ENCODE measurements around the gene PHF19. TPM values are rescaled to one million over a fixed set of nuclear protein-coding genes. Genes with fewer than 3 reads are reported as not detected.

PHF19 gene
- total RNA-seq, 1 experiment from 2014 or later = 66.8 TPM

GRCh38 chr9:120891245-120891883 is 14.4 kb upstream of the PHF19 start:
- Histone ChIP-seq H4K91ac (ENCODE audit: insufficient read length, low read depth, low read length) (no peak overlapping the region), H2AFZ (ENCODE audit: low read length) (no peak overlapping the region), H3K4me2 (ENCODE audit: insufficient read depth, insufficient read length, low read length) (no peak overlapping the region), H4K8ac (replicated peaks; ENCODE audit: insufficient read length, low read depth, low read length) (no peak overlapping the region), H2BK15ac (ENCODE audit: low read depth, low read length) (no peak overlapping the region), H3K9me3 (ENCODE audit: control insufficient read depth, low read depth, low read length) (no peaks in the 10 kb centered on the region), H3K27me3 (ENCODE audit: insufficient read depth, low read length) (no peaks in the 10 kb centered on the region), H3K79me1 (ENCODE audit: insufficient read depth, low read depth, low read length, poor library complexity, severe bottlenecking) (no peaks in the 10 kb centered on the region), H3K4me1 (ENCODE audit: insufficient read depth, low read length) (no peaks in the 10 kb centered on the region; the same call in 1 of the 2 replicates), H4K5ac (ENCODE audit: insufficient read length, low read depth, low read length) (no peak overlapping the region), H3K4ac (ENCODE audit: low read depth, low read length) (no peak overlapping the region), H3K79me2 (ENCODE audit: insufficient read depth, low read length) (no peaks in the 10 kb centered on the region), H3K14ac (ENCODE audit: insufficient read depth, low read length) (no peak overlapping the region), H3K23ac (ENCODE audit: insufficient read length, low read depth, low read length) (no peak overlapping the region), H4K20me1 (ENCODE audit: control insufficient read depth, insufficient read depth, insufficient read length) (no peaks in the 10 kb centered on the region), H3K56ac (ENCODE audit: insufficient read length, low read depth, low read length) (no peak overlapping the region), H3T11ph (ENCODE audit: low read length) (no peak overlapping the region), H3K27ac (ENCODE audit: insufficient read length, low read depth, low read length) (no peak overlapping the region), H3K9ac (ENCODE audit: extremely low read depth, insufficient read length, low read length) (no peak overlapping the region), H3K18ac (ENCODE audit: insufficient read length, low read depth, low read length) (no peak overlapping the region), H2BK12ac (ENCODE audit: insufficient read length, low read depth, low read length) (no peak overlapping the region), H3K23me2 (ENCODE audit: insufficient read length, low read depth, low read length, poor library complexity, severe bottlenecking) (no peaks in the 10 kb centered on the region), H2BK5ac (ENCODE audit: insufficient read length, low read length) (no peak overlapping the region), H2BK20ac (ENCODE audit: low read depth, low read length, poor library complexity, severe bottlenecking) (no peak overlapping the region), H2BK120ac (ENCODE audit: low read depth, low read length, poor library complexity, severe bottlenecking) (no peak overlapping the region), H2AK5ac (ENCODE audit: insufficient read length, low read length) (no peak overlapping the region)
- Mint-ChIP-seq H3K27me3 (ENCODE audit: low read depth) (peaks cover 13% of the 10 kb centered on the region), H3K27ac (no peak overlapping the region; a peak in 1 of 7 replicates), H3K4me3 (no peak overlapping the region), H3K36me3 (ENCODE audit: insufficient read depth in 1 of 3, low read depth in 3 of 3) (no peaks in the 10 kb centered on the region), H3K4me1 (peaks cover 12 to 19% of the 10 kb centered on the region in 2 experiments), H3K9me3 (no peaks in the 10 kb centered on the region)
- TF ChIP-seq CTCF (conservative IDR thresholded peaks at IDR 0.05) = no peak
- DNase-seq = no peak
- no CpG with 5 or more reads among the region's 10 CpGs for WGBS (ENCODE audit: extremely low coverage, insufficient read length, low lambda C conversion rate)

All from H9 (cell line).